ENCODE results near the gene GPC5.

- no peak for TF ChIP-seq KLF7 (tag by site-specific recombination; IDR thresholded peaks at IDR 0.05; ENCODE audit: borderline replicate concordance)
- TF ChIP-seq CTCF (tag by site-specific recombination; IDR thresholded peaks at IDR 0.05): no peak
- TF ChIP-seq ZBTB8A (tag by site-specific recombination; IDR thresholded peaks at IDR 0.05): no peak
- TF ChIP-seq ZNF335 (tag by site-specific recombination; conservative IDR thresholded peaks at IDR 0.05): no peak
- no peak for TF ChIP-seq ZNF701 (tag by site-specific recombination; IDR thresholded peaks at IDR 0.05)
- no peak for TF ChIP-seq ZNF23 (tag by site-specific recombination; IDR thresholded peaks at IDR 0.05; ENCODE audit: borderline replicate concordance)
- TF ChIP-seq RBAK (tag by site-specific recombination; IDR thresholded peaks at IDR 0.05): no peak
- no peak for TF ChIP-seq ZNF114 (tag by site-specific recombination; IDR thresholded peaks at IDR 0.05)
Measured at GRCh38 chr13:91400063-91400399, 1.6 kb downstream of the GPC5 start.

Measured in HEK293 (cell line).